CD14-positive monocyte (primary cell): Measurements from ENCODE around the gene ZNF385B. TPM values are rescaled to one million over a fixed set of nuclear protein-coding genes. Genes with fewer than 3 reads are reported as not detected.

Experiments used
- DNase-seq, 3 donors: peaks; one replicate each; pipeline ENCODE4 v3.0.0-alpha.2; 2011 to 2022
- H2AFZ ChIP-seq: 2 replicates; pipeline ENCODE4 v1.6.0; 2012; ENCODE audit warnings: mild to moderate bottlenecking, low read depth, low read length, inconsistent platforms; ENCODE audit not compliant: insufficient read depth, poor library complexity, severe bottlenecking
- H3K27ac ChIP-seq, 2 donors: 1 replicate in 1 of 2; 2 replicates in 1 of 2; pipeline ENCODE4 v1.5.1; 2012 to 2013; ENCODE audit warnings: low read length in 2 of 2, control low read depth in 1 of 2, inconsistent platforms in 1 of 2, low read depth in 1 of 2, mild to moderate bottlenecking in 1 of 2
- H3K27me3 ChIP-seq, 2 donors: one replicate each; pipeline versions ENCODE4 v1.6.0 to v1.6.1; 2011 to 2013; ENCODE audit warnings: low read length in 2 of 2; ENCODE audit not compliant: control insufficient read depth in 2 of 2, insufficient read depth in 2 of 2
- H3K36me3 ChIP-seq, 2 donors: replicated peaks in 1 of 2; 1 replicate in 1 of 2; 2 replicates in 1 of 2; pipeline versions ENCODE4 v1.5.1 to v1.6.1; 2012 to 2013; ENCODE audit warnings: low read length in 2 of 2, control low read depth in 1 of 2, inconsistent platforms in 1 of 2, mild to moderate bottlenecking in 1 of 2; ENCODE audit not compliant: insufficient read depth in 2 of 2, control insufficient read depth in 1 of 2
- H3K4me1 ChIP-seq, 2 donors: 1 replicate in 1 of 2; 2 replicates in 1 of 2; pipeline versions ENCODE4 v1.5.1 to v1.6.1; 2012 to 2013; ENCODE audit warnings: low read length in 2 of 2, control low read depth in 1 of 2, inconsistent platforms in 1 of 2, mild to moderate bottlenecking in 1 of 2, moderate library complexity in 1 of 2; ENCODE audit not compliant: insufficient read depth in 2 of 2, control insufficient read depth in 1 of 2
- H3K4me2 ChIP-seq: replicated peaks from 2 replicates; pipeline ENCODE3; 2012; ENCODE audit warnings: low read length, moderate library complexity, mild to moderate bottlenecking; ENCODE audit not compliant: poor library complexity, severe bottlenecking; ENCODE audit errors: extremely low read depth
- H3K4me3 ChIP-seq, 3 experiments: fragments of 200-600 bp in 1 of 3; sonication (generic) in 1 of 3; replicated peaks in 1 of 3; 1 replicate in 2 of 3; 2 replicates in 1 of 3; pipeline ENCODE4 v1.5.1; 2011 to 2013; ENCODE audit warnings: low read length in 3 of 3, mild to moderate bottlenecking in 3 of 3, control low read depth in 2 of 3, low read depth in 2 of 3, inconsistent platforms in 1 of 3, moderate library complexity in 1 of 3
- H3K79me2 ChIP-seq: 2 replicates; pipeline ENCODE4 v1.6.0; 2012; ENCODE audit warnings: mild to moderate bottlenecking, control low read depth, inconsistent platforms, low read length, moderate library complexity; ENCODE audit not compliant: insufficient read depth
- H3K9ac ChIP-seq: 2 replicates; pipeline ENCODE4 v1.6.0; 2017; ENCODE audit warnings: low read length, mild to moderate bottlenecking; ENCODE audit not compliant: insufficient read depth, poor library complexity, severe bottlenecking
- H3K9me3 ChIP-seq, 2 donors: replicated peaks in 1 of 2; 1 replicate in 1 of 2; 2 replicates in 1 of 2; pipeline versions ENCODE4 v1.5.1 to v1.6.1; 2012 to 2013; ENCODE audit warnings: low read length in 2 of 2, control low read depth in 1 of 2; ENCODE audit not compliant: control insufficient read depth in 1 of 2, insufficient read depth in 1 of 2
- H4K20me1 ChIP-seq: 2 replicates; pipeline ENCODE4 v1.6.0; 2012; ENCODE audit warnings: mild to moderate bottlenecking, low read length, control low read depth, moderate library complexity; ENCODE audit not compliant: insufficient read depth
- H3K27ac Mint-ChIP-seq, 7 donors: one replicate each; pipeline ENCODE4 v1.8.0; 2020; ENCODE audit warnings: mild to moderate bottlenecking in 7 of 7, mixed read lengths in 7 of 7, moderate library complexity in 6 of 7, inconsistent platforms in 2 of 7
- H3K27me3 Mint-ChIP-seq, 3 donors: one replicate each; pipeline ENCODE4 v1.8.0; 2021 to 2022; ENCODE audit warnings: low read depth in 3 of 3, mild to moderate bottlenecking in 3 of 3, mixed read lengths in 3 of 3, moderate library complexity in 3 of 3, inconsistent platforms in 1 of 3
- H3K36me3 Mint-ChIP-seq, 2 donors: one replicate each; pipeline ENCODE4 v1.8.0; 2020; ENCODE audit warnings: mixed read lengths in 2 of 2, inconsistent platforms in 1 of 2, mild to moderate bottlenecking in 1 of 2
- H3K4me1 Mint-ChIP-seq: one replicate; pipeline ENCODE4 v1.8.0; 2020; ENCODE audit warnings: mild to moderate bottlenecking, mixed read lengths
- H3K4me3 Mint-ChIP-seq, 2 donors: one replicate each; pipeline ENCODE4 v1.8.0; 2020; ENCODE audit warnings: mild to moderate bottlenecking in 2 of 2, mixed read lengths in 2 of 2, moderate library complexity in 1 of 2
- H3K9me3 Mint-ChIP-seq, 7 donors: one replicate each; pipeline ENCODE4 v1.8.0; 2020 to 2022; ENCODE audit warnings: mixed read lengths in 7 of 7, mild to moderate bottlenecking in 6 of 7, moderate library complexity in 6 of 7, inconsistent platforms in 2 of 7
- CTCF ChIP-seq: fragments of 200-600 bp; IDR thresholded peaks from one replicate; pipeline ENCODE4 v1.8.0; 2022; ENCODE audit warnings: antibody characterized with exemption, mild to moderate bottlenecking
- WGBS: methylation state at CpG from one replicate; pipeline ENCODE4 v1.1.5; 2013; ENCODE audit warnings: missing lambda C conversion rate; ENCODE audit not compliant: insufficient coverage; 5-methylcytosine and 5-hydroxymethylcytosine counted together
- intact Hi-C, 2 donors: fragments of 100-400 bp; cut with micrococcal nuclease; formaldehyde crosslinking; loops; one replicate each; pipeline versions ENCODE4 v1.15.0 to v1.15.1; 2023
- polyA plus RNA-seq, 3 donors: library from polyadenylated mRNA; depleted of rRNA in 1 of 3; unstranded in 2 of 3; stranded (reverse) in 1 of 3; fragments of 300-500 nt in 2 of 3; fragments of >200 nt in 1 of 3; fragmentation: Illumina TruSeq in 2 of 3; gene quantifications; 1 replicate in 2 of 3; 2 replicates in 1 of 3; pipeline ENCODE4 v1.2.3, GENCODE V29; 2012 to 2021

ZNF385B gene
- polyA plus RNA-seq, 3 donors = not detected

DNA sequence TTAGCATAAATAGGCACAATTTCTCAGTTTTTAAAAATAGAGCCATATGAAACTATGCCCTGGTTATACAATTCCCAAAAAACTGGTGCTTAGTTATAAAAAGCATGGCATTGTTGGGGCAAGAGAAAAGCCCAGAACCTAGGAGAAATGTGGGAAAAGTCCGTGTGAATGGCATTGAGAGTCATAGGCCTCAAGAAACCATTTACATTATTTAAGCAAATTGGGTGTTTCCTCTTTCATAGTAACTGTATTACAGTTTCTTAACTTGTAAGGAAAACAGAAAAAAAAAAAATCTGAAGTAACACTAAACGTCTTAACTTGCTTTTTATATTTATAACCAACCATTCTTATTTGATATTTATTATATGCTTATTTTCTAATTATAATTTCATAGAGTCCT, 425.8 kb downstream of the ZNF385B start:
- Histone ChIP-seq H3K4me1 (no peaks in the 10 kb centered on the region), H3K27ac (no peak overlapping the region), H3K79me2 (no peaks in the 10 kb centered on the region), H2AFZ (no peak overlapping the region), H4K20me1 (no peaks in the 10 kb centered on the region), H3K9ac (no peak overlapping the region), H3K36me3 (no peaks in the 10 kb centered on the region), H3K4me3 (no peak overlapping the region), H3K27me3 (no peaks in the 10 kb centered on the region), H3K4me2 (no peak overlapping the region), H3K9me3 (no peaks in the 10 kb centered on the region)
- intact Hi-C loops = no loop called here
- DNase-seq = no peak
- Mint-ChIP-seq H3K9me3 (no peaks in the 10 kb centered on the region), H3K27me3 (peaks cover 0 to 4% (median 1%) of the 10 kb centered on the region in 3 donors), H3K4me1 (no peaks in the 10 kb centered on the region), H3K36me3 (no peaks in the 10 kb centered on the region), H3K27ac (no peak overlapping the region), H3K4me3 (no peak overlapping the region)
- WGBS = no CpG with 5 or more reads among the region's 2 CpGs
- TF ChIP-seq CTCF = no peak

DNA sequence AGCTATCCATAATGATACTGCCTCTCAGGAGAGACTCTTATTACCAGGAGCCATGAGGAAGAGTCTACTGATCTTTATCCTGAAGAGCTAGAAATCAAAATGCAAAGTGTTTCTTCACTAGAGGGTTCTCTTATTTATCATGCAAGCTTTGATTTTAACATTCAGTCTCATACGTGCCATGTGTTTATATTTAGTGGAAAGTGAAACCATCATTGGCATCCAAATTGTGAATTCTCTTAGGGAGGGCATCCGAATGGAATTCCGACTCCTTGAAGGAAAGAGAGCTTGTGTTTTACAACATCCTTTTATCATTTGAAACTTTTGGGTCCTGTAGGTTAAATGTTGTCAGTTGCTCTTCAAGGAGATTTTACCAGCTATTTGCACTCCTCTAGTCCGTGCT, 426.4 kb downstream of the ZNF385B start:
- no peaks in the 10 kb centered on the region for H3K79me2 ChIP-seq
- H3K4me3 ChIP-seq = no peak overlapping the region
- no peaks in the 10 kb centered on the region for H4K20me1 ChIP-seq
- H3K36me3 ChIP-seq = no peaks in the 10 kb centered on the region
- Mint-ChIP-seq H3K27ac (no peak overlapping the region), H3K9me3 (no peaks in the 10 kb centered on the region), H3K4me1 (no peaks in the 10 kb centered on the region), H3K27me3 (peaks cover 0 to 4% (median 1%) of the 10 kb centered on the region in 3 donors), H3K36me3 (no peaks in the 10 kb centered on the region), H3K4me3 (no peak overlapping the region)
- H3K27ac ChIP-seq = no peak overlapping the region
- H3K9ac ChIP-seq = no peak overlapping the region
- no peaks in the 10 kb centered on the region for H3K4me1 ChIP-seq
- no peaks in the 10 kb centered on the region for H3K9me3 ChIP-seq
- no peak for DNase-seq
- no peak overlapping the region for H2AFZ ChIP-seq
- H3K27me3 ChIP-seq = no peaks in the 10 kb centered on the region
- TF ChIP-seq CTCF = no peak
- no CpG with 5 or more reads among the region's 4 CpGs for WGBS
- intact Hi-C loops = no loop called here
- H3K4me2 ChIP-seq = no peak overlapping the region
